Peyer's patch (tissue), 4 donors: Measurements from ENCODE around the gene HCRTR1. TPM values are rescaled to one million over a fixed set of nuclear protein-coding genes. Genes with fewer than 3 reads are reported as not detected.

Experiments used
- DNase-seq, 3 donors: peaks; one replicate each; pipeline ENCODE4 v3.0.0-alpha.2; 2017 to 2019
- H3K27ac ChIP-seq, 4 donors: fragments of 200-600 bp; sonication (generic); one replicate each; pipeline ENCODE4 v1.5.1; 2016 to 2019
- H3K27me3 ChIP-seq, 2 donors: fragments of 200-600 bp; sonication (generic); one replicate each; pipeline ENCODE4 v1.5.1; 2019
- H3K36me3 ChIP-seq, 3 donors: fragments of 200-600 bp; sonication (generic); one replicate each; pipeline ENCODE4 v1.5.1; 2016 to 2019
- H3K4me1 ChIP-seq, 4 donors: fragments of 200-600 bp; sonication (generic); one replicate each; pipeline ENCODE4 v1.5.1; 2016 to 2019
- H3K4me3 ChIP-seq, 4 donors: fragments of 200-600 bp; sonication (generic); 1 replicate in 3 of 4; 2 replicates in 1 of 4; pipeline ENCODE4 v1.5.1; 2016 to 2019; ENCODE audit warnings: mild to moderate bottlenecking in 1 of 4
- H3K9me3 ChIP-seq, 4 donors: fragments of 200-600 bp; sonication (generic); one replicate each; pipeline ENCODE4 v1.5.1; 2016 to 2019; ENCODE audit warnings: mild to moderate bottlenecking in 1 of 4
- CTCF ChIP-seq, 6 experiments: fragments of 450-650 bp in 4 of 6; fragments of 200-600 bp in 2 of 6; sonication (generic) in 1 of 6; IDR thresholded peaks; one replicate each; pipeline ENCODE4 v1.5.1; 2017 to 2019; ENCODE audit warnings: antibody characterized with exemption in 6 of 6, mild to moderate bottlenecking in 3 of 6, moderate library complexity in 1 of 6
- POLR2A ChIP-seq, 2 donors: fragments of 450-650 bp; IDR thresholded peaks; one replicate each; pipeline ENCODE4 v1.5.1; 2017; ENCODE audit warnings: antibody characterized with exemption in 2 of 2, mild to moderate bottlenecking in 2 of 2, moderate library complexity in 2 of 2
- total RNA-seq, 4 donors: library from RNA; depleted of rRNA; stranded (reverse); fragments of >200 nt; gene quantifications; one replicate each; pipeline ENCODE4 v1.1.0, GENCODE V29; 2016

The HCRTR1 gene
- total RNA-seq, 4 donors from 2014 or later = not detected

GRCh38 chr1:31580513-31580870 is 37.0 kb upstream of the HCRTR1 start:
- H3K4me3 ChIP-seq = peak overlapping the region in 1 of 4 donors; percentile 24
- H3K9me3 ChIP-seq = no peaks in the 10 kb centered on the region
- peaks cover 0 to 61% (median 4%) of the 10 kb centered on the region in 4 donors for H3K4me1 ChIP-seq
- TF ChIP-seq POLR2A (IDR thresholded peaks at IDR 0.05) (no peak), CTCF (IDR thresholded peaks at IDR 0.05) (no peak)
- H3K36me3 ChIP-seq = peaks cover 0 to 22% (median 0%) of the 10 kb centered on the region in 3 donors
- H3K27ac ChIP-seq = peak overlapping the region in 2 of 4 donors; percentile 65 to 82
- no peaks in the 10 kb centered on the region for H3K27me3 ChIP-seq
- DNase-seq = no peak

- no peaks in the 10 kb centered on the region for H3K9me3 ChIP-seq
- no peak overlapping the region for H3K4me3 ChIP-seq
- TF ChIP-seq POLR2A (IDR thresholded peaks at IDR 0.05) = no peak
- no peak for TF ChIP-seq CTCF (IDR thresholded peaks at IDR 0.05)
- peaks cover 0 to 56% (median under 1%) of the 10 kb centered on the region in 4 donors for H3K4me1 ChIP-seq
- DNase-seq = peak in 1 of 3 donors; percentile 46
- no peaks in the 10 kb centered on the region for H3K27me3 ChIP-seq
- peak overlapping the region in 3 of 4 donors; percentile 17 to 82 (median 65) for H3K27ac ChIP-seq
- H3K36me3 ChIP-seq = peaks cover 0 to 22% (median 0%) of the 10 kb centered on the region in 3 donors
These were observed 36.4 kb upstream of the HCRTR1 start for GRCh38 chr1:31580891-31581603.

DNA sequence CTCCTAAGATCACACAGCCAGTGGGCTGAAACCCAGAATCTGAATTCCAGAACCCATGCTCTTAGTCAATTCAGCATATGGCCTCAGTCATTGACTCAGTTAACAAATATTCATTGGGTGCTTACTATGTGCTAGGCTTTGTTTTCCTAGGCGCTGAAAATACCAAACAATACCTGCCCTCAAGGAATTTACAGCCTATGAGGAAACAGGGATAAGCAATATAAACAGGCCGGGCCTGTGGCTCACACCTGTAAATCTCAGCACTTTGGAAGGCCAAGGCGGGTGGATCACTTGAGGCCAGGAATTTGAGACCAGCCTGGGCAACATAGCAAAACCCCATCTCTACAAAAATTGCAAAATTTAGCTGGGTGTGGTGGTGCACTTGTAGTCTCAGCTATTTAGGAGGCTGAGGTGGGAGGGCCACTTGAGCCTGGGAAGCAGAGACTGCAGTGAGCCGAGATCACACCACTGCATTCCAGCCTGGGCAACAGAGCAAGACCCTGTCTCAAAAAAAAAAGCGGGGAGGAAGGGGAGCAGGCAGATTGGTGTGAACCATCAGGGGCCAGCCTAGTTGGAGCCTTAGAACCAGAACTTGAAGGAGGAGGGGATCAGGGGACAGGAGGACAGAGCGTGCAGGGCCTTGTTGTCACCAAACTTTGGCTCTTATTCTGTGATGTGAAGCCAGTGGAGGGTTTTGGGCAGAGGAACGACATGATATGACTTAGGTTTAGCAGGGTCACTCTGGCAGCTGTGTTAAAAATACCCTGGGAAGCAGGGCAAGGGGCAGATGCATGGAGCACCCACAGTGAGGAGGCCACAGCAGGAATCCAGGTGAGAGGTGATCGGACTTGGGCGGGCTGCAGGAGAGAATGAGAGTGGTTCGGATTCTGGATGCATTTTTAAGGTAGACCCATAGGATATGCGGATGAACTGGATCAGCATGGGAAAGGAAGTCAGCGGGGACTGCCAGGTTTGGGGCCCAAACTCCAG is 35.4 kb upstream of the HCRTR1 start:
- no peak for DNase-seq
- Histone ChIP-seq H3K4me1 (peaks cover 0 to 64% (median 0%) of the 10 kb centered on the region in 4 donors), H3K36me3 (peaks cover 0 to 26% (median 0%) of the 10 kb centered on the region in 3 donors), H3K4me3 (no peak overlapping the region), H3K9me3 (no peaks in the 10 kb centered on the region), H3K27ac (peak overlapping the region in 2 of 4 donors; percentile 65 to 82), H3K27me3 (no peaks in the 10 kb centered on the region)
- TF ChIP-seq POLR2A (IDR thresholded peaks at IDR 0.05) = no peak
- no peak for TF ChIP-seq CTCF (IDR thresholded peaks at IDR 0.05)

- TF ChIP-seq POLR2A (IDR thresholded peaks at IDR 0.05) = no peak
- Histone ChIP-seq H3K9me3 (no peaks in the 10 kb centered on the region), H3K4me1 (peaks cover 0 to 76% (median 0%) of the 10 kb centered on the region in 4 donors), H3K4me3 (no peak overlapping the region), H3K27me3 (no peaks in the 10 kb centered on the region), H3K27ac (peak overlapping the region in 2 of 4 donors; percentile 65 to 82), H3K36me3 (peaks cover 0 to 28% (median 0%) of the 10 kb centered on the region in 3 donors)
- DNase-seq = no peak
These were observed 34.2 kb upstream of the HCRTR1 start for GRCh38 chr1:31583082-31583994.

GRCh38 chr1:31583995-31584868 is 33.3 kb upstream of the HCRTR1 start:
- DNase-seq = no peak
- H3K36me3 ChIP-seq = peaks cover 0 to 28% (median 0%) of the 10 kb centered on the region in 3 donors
- no peak for TF ChIP-seq CTCF (IDR thresholded peaks at IDR 0.05)
- TF ChIP-seq POLR2A (IDR thresholded peaks at IDR 0.05) = no peak
- H3K27me3 ChIP-seq = no peaks in the 10 kb centered on the region
- H3K4me1 ChIP-seq = peaks cover 0 to 83% (median 2%) of the 10 kb centered on the region in 4 donors
- peak overlapping the region in 2 of 4 donors; percentile 65 to 82 for H3K27ac ChIP-seq
- no peaks in the 10 kb centered on the region for H3K9me3 ChIP-seq
- peak overlapping the region in 1 of 4 donors; percentile 3 for H3K4me3 ChIP-seq
